Left renal pelvis (tissue), 4 donors: Measurements from ENCODE around the gene SUSD5. TPM values are rescaled to one million over a fixed set of nuclear protein-coding genes. Genes with fewer than 3 reads are reported as not detected.

Source experiments
- DNase-seq, 4 donors: peaks; one replicate each; pipeline ENCODE4 v3.0.0-alpha.2; 2013; ENCODE audit warnings: low read depth in 4 of 4, low spot score in 3 of 4
- polyA plus RNA-seq, 4 donors: library from polyadenylated mRNA; unstranded; fragments of 120-200 nt; gene quantifications; one replicate each; pipeline ENCODE4 v1.2.1, GENCODE V29; 2013; ENCODE audit not compliant: insufficient read length in 4 of 4

Gene SUSD5
- 10 to 100 TPM in 1 of 4 donors, 1 to 10 TPM in 3; 4.1 to 53.4 (median 8.4) TPM for polyA plus RNA-seq

DNA sequence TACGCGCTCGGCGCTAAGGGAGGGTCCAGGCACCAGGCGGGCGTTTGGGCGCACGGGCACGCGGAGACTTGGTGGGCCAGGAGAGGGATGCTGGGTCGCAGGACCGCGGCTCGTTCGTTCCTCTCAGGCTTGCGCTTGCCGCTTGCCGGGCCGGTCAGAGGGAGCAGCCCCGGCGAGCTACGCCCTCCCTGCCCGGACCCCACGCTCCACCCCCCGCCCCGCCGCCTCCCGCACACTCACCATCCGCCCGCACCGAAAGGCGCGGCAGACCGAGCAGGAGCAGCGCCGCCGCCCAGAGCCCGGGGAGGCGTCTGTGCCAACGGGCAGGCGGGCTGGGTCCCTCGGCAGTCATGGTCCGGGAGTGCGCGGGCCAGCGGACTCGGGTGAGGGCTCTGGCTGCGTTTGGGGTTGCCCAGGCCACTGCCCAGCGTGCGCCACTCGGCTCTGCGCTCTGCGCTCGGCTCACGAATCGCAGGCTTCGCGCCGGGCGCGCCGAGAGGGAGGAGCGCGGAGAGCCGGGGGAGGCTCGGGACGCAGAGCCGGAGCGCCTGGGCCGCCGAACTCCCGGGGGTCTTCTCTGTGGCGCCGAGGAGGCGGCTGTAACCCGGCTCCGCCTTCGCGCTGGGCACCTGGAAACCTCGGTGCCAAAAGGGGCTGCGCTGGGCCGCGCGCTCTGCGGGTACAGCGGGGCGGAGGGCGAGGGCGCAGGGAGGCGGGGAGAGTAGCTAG lies at the start of gene SUSD5:
Gene SUSD5, minus strand, starts transcription at position 365 of the 729 bp plus-strand sequence. Its CDS starts 13 bp downstream, at position 352.
- peak in 3 of 4 donors; percentile 22 to 31 (median 28) for DNase-seq

DNA sequence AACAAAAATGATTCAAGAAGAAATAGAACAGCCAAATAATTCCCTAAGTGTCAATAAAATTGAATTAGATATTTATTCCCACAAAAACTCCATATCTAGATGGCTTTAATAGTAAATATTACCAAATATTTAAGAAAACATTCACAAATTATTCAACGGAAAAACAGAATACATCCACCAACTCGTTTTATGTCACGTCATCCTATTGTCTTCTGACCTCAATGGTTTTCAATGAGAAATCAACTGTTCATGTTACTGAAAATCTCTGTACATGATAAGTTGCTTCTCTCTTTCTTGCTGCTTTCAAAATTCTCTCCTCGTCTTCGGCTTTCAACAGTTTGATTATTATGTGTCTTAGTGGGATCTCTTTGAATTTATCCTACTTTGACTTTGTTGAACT lies 41.5 kb upstream of the SUSD5 start:
- DNase-seq = no peak

DNA sequence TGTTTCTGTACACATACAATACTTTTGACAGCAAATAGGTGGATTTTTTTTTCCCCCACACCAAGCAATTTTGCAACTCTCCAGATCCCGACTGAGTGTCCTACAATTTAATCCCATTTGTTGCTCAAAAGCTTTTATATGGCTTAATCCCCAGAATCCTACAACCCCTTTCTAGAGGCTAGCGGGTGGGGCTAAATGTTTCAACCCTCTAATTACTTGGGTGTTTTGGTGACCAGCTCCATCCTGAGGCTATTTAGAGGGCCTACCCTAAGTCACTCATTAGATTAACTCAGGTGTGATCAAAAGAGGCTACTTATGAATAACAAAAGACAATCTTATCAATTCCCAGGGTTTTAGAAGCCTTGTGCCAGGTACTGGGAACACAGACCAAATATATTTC lies 37.6 kb upstream of the SUSD5 start:
- DNase-seq = no peak

DNA sequence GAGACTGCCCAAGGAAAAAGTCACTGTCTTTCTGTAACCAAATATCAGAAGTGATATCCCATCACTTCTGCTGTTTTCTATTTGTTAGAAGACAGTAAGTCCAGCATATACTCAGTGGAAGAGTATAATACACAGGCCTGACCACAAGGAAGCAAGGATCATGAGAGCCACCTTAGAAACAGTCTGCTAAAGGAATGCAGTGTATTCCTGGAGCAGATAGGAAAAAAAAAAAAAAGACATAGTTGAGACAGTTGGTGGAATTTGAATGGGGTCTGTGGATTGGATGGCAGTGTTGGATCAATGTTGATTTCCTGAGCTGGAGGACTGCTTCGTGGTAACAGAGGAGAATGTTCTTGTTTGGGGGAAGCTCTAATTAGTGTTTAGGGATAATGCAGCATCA lies 32.1 kb upstream of the SUSD5 start:
- no peak for DNase-seq

DNA sequence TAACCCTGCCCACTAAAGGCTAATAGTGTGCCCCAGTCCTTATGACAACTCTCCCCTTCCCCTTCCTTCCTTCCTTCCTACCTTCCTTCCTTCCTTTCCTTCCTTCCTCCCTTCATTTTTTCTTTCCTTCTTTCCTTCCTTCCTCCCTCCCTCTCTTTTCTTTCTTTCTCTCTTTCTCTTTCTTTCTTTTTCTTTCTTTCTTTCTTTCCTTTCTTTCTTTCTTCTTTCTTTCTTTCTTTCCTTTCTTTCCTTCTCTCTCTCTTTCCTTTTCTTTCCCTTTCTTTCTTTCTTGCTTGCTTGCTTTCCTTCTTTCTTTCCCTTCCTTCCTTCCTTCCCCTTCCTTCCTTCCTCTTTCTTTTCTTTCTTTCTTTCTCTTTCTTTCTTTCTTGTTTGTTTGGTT lies 28.2 kb upstream of the SUSD5 start:
- DNase-seq = no peak

DNA sequence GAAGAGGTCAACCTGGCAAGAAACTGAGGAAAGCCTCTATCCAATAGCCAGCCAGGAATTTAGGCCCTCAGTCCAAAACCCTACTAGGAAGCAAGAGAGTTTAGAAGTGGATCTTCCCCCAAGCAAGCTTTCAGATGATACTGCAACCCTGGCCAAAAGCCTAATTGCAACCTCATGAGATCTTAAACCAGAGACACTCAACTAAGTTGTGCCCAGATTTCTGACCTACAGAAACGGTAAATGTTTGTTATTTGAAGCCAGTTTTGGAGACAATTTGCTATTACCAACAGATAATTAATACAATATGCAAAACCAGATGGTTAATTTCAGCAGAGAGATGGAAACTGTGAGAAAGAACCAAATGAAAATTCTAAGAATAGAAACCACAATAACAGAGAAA lies 21.7 kb upstream of the SUSD5 start:
- no peak for DNase-seq

DNA sequence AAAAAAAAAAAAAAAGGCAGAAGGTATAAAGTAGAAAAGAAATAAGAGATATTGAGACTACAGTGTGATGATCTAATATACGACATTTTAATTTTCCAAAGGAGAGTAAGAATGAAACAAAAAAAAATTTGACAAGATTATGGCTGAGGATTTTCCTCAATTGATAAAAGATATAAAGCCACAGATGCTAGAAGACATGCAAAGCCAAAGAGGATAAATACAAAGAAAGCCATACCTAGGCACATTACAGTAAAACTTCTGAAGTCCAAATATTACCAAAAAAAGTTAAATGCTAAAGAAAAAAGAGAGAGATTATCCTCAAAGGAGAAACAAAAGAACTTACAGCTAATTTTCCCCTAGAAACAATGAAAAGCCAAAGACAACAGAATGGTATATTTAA lies 20.3 kb upstream of the SUSD5 start:
- DNase-seq = no peak

DNA sequence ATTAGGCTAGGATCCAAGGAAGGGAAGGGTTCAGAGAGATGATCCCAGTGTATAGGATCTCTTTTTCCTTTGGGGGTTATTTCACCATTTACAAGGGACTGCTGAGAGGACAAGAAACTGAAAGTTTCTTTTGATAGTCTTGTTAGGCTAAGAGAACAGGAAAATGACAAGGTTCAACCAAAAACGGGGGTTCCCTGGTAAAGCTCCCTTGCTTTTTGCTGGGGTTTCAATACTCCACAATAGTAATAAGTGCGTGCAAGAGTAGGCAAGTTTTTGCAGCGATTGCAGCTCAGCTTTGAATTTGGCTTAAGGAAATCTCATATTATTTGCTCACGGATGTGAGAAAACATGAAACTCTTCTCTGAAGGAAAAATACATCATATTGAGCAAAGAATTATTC lies 18.8 kb upstream of the SUSD5 start:
- DNase-seq = no peak

DNA sequence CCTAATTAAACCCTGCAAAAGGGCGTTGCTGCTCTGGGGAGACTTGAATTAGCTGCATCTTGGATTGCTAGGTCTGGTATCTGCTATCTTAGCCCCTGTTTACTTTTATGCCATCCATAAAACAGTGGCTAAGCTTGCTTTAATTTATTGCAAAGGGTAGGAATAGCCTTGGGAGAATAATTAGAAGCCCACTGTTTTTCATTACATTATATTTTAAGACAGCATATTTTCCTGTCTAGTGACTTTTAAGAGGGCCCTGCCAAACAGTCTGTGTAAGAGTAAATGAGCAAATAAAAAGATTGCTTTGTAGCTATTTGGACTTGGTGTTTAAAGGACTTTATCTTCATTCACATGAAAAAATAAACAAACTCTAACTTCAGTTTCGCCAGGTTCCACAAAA lies 17.4 kb upstream of the SUSD5 start:
- DNase-seq = no peak

DNA sequence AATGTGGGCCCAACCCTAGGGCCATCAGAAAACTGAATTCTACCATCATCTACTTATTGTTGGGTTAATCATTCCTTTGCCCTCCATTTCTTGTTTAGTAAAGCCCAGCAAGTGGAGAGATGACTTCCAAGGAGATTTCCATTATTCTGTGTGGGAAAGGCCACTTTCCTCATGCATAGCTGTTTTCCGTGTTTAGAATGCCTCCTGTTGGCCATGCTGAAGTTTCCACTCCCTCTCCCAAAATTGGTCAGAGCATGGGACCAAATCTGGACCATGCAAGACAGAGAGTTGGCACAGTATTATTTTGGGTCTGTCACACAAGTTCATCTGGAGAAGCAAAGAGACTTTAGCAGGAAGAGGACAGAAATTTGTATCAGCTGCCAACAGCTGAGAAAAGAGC lies 15.3 kb upstream of the SUSD5 start:
- DNase-seq = no peak

DNA sequence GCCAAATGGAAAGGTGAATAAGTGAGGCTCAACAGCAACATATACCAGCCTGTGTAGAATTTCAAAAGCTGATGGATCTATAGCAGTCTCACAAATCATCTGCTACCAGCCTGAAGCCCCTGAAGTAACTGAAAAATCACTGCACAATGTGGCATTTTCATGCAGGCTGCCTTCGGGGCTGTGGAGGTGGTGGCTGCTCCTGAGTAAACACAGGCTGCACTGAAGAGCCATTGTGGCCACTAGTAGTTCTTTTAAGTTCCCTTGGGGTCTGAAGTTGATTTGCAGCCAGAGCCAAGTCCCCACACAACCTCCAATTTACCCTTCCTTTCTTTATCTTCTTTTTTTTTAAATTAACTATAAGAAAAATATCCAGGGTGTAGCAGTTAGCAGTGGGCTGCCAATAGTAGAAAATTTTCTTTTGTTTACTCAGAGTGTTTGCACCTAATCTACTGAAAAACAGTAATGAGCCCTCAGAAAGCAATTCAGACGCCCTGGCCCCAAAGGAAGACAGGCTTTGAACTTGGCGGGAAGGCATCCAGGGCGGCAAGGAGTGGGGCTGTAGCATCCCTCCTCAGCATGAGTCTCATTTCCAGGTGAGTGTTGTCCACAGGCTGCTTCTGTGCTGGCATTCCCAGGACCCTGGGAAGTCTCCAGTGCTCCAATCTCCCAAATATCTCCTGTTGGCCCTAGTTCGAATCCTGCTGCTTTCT lies 13.3 kb upstream of the SUSD5 start:
- DNase-seq = no peak

DNA sequence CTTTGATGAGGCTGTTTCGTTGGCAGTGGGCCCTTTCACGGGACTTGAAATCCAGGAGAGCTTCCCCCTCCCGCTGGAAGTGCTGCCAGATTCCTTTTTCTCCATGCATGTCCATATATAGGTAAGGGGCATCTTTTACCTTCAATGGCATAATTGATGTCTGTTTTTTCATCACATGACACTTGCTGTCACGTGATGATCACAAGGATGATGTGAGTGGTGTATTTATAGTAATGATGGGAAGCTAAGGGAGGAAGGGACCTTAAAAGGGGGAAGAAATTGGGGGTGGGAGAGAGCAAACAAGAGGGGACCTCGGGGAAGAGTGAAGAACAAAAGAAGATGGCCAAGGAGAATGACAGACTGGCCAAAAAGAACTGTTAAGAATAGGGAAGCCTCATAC lies 11.3 kb upstream of the SUSD5 start:
- DNase-seq = no peak

DNA sequence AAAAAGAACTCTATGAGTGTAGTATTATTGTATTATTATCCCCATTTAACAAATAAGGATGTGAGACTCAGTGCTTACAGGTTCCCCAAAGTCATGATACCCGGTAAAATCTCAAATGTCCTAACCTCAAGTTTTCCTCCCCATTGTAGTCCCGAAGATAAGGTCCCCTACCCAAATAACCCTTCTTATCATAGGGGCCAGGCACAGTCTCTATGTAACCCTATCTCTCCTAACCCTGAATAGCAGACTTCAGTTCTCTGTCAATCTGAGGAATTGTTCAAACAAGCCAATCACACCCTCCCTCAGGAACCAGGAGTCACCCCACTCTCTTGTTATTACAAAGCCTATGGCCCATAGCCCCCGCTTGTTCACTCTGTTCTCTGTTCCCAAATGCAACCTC lies 10.5 kb upstream of the SUSD5 start:
- no peak for DNase-seq

DNA sequence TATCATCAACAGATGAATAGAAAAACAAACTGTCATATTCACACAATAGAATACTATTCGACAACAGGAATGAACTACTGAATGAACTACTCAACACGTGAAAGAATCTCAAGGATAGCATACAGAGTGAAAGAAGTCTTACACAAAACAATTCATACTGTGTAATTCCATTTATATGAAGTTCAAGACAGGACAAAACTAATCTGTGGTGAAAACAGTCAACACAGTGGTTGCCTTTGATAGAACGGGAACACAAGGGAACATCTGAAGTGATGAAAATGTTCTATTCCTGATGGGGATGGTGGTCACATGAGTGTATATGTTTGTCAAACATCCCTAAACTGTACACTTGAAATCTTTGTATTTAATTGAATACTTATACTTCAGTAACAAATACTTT lies 2.6 kb upstream of the SUSD5 start:
- no peak for DNase-seq

DNA sequence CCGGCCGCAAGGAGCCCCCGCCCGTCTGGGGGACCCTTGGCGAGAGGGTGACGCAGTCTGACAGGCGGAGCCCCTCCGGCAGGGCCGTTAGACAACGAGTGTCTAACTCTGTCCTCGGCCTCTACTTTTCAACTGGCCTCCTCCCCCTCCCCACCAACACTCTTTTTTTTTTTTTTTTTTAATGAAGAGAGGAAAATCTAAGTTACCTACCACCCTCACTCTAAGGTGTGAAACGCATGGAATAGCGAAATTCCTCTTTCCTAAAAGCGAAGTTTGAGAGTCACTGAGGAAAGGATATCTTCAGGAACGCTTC lies 521 bp upstream of the SUSD5 start:
- DNase-seq = no peak

DNA sequence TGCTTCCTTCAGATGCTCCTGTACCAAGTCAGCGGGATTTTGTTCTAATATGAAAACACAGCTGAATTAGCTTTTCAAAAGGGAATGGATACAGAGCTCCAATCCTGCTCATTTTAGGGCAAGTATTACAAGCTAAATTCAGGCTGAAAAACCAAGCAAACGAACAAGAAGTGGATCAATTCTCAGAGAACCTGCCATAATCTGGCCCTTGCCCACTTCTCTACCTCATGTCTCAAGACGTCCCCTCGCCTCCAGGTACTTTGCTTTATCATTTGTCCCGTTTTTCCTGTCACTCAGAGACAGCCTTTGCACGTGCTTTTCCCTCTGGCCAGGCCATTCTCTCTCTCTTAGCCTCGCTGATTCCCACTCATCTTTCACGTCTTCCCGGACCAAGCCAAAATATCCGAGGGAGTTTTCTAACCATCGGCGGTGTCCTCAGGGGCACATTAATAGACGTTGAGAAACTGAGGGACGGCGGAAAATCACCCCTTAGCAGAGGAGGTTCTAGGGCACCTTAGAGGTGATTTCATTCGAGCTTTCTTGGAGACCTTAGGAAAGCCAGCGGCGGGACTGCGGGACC lies 654 bp downstream of the SUSD5 start:
- DNase-seq = no peak

DNA sequence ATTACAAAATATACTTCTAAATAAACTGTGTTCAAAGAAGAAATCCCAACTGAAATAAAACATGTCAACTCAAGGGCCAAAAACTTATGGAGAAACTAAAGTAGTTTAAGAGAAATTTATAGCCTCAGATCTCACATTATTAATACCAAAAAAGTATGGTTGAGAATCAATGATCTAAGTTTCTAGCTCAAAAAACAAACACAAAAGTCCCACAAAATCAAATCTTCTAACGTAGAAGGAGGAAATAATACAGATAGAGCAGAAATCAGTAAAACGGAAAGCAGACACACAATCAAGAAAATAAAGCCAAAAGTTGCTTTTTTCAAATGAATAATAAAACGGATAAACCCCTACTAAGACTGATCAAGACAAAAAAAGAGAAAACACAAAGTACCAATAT lies 2.9 kb downstream of the SUSD5 start:
- no peak for DNase-seq

DNA sequence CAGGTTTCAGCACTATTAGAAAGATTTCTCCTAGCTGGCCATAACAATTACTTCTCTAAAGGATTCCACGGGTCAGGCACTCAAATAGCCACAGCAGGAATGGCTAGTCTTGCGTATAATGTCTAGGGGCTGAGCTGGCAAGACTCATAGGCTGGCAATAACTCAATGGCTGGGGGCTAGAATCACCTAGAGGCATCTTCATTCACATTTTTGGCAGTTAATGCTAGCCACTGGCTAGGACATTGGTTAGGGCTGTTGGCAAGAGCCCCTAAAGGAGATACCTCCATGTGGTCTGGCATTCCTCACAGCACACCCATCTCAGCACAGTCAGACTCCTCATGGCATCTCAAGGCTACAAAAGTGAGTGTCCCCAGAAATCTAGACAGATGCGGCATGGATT lies 6.2 kb downstream of the SUSD5 start:
- DNase-seq = no peak

DNA sequence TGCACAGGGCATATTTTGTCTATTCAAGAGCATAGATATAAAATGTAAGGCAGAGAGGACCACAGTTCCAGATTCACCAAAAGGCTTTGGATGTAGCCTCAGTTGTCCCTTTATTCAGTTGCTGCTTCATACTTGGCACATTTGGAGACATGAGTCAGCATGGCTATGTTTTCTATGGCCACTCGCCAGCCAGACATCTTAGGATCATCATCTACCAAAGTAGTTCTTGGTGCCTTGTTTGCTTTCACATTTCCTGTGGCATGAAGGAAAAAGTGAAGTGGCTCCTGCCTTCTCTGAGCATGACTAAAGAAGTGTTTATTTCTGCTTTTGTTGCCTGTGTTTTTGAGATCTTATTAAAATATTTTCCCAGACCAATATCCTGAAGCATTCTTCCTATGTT lies 7.2 kb downstream of the SUSD5 start:
- DNase-seq = no peak

DNA sequence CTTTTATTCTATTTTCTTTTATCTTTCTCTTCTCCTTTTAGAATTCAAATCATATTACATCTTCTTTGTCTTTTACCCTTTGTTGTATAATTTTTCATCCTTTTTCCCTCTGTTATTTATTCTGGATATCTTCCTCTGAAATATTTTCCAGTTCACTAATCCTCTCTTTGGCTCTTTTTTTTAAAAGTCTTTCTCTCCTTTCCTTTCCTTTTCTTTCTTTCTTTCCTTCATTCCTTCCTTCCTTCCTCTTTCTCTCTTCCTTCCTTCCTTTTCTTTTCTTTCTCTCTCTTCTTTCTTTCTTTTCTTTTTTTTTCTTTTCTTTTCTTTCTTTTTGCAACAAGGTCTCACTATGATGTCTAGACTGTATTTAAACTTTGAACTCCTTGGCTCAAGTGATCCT lies 9.3 kb downstream of the SUSD5 start:
- no peak for DNase-seq

DNA sequence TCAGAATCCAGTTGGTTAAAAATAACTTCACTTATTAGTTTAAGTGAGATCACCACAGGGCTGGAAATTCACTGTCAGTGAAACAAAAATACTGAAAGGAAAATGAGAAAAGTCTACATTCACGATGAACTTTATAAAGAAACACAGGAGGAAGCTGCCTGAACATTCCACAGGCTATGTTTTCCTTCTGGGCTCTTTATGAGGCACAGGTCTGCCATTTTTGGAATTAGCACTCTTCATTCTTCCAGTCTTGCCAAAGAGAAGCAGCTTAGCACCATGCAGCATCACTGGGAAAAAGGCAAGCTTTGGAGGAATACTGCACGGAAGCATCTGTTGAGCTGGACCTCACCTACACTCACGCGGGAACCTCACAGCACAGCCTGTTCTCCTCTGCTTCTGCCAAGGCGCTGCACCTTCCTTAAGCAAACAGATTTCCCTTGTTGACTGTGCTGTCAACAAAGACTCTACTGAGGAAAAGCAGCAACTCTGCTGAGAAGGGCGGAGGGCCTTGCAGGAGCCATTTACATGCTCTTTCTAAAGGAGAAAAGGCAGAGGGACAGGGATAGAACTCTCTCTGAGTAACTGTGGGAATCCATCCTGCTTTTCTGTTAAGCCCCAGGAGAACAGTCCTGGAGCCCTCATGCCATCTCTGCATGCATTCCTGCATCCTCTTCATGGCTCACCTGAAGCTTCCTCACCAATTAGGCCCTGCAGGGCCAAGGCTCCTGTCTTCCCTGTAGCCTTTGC lies 15.7 kb downstream of the SUSD5 start:
- DNase-seq = no peak

DNA sequence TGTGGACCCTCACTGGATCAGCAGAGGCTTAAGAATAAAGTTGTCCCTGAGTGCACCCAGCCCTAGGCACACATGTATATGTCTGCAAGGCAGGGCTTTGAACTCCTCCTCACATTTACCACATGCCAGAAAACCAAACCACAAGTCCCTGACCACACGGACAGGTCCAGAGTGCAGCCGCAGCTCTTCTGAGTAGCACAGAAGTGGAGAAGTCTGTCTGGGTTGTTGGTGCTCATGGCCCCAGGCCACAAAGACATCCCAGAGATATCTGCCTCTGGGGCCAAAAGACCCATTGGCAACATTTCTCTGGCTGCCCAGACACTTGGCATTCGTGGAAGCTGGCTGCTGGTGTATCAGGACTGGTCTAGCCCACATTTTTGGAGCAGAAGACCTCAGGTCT lies 17.4 kb downstream of the SUSD5 start:
- DNase-seq = no peak
